CD4-positive, alpha-beta T cell (primary cell): Measurements from ENCODE around the gene PRIMA1. TPM values are rescaled to one million over a fixed set of nuclear protein-coding genes. Genes with fewer than 3 reads are reported as not detected.

Experiments
- ATAC-seq: fragments of 200-7000 bp; cut with Tn5 transposase; one replicate; pipeline ENCODE4 v1.10.0; 2022; ENCODE audit warnings: mild to moderate bottlenecking; ENCODE audit not compliant: poor library complexity
- CTCF ChIA-PET: fragments of 350-600 bp; sonication (Branson Sonifier 250); formaldehyde crosslinking; loops from one replicate; lab custom pipeline; 2021; ENCODE audit warnings: antibody characterized with exemption, inconsistent platforms; lab: Charles Lee
- POLR2A ChIA-PET: fragments of 350-600 bp; sonication (Branson Sonifier 250); formaldehyde crosslinking; loops from one replicate; lab custom pipeline; 2021; ENCODE audit warnings: antibody characterized with exemption, inconsistent platforms; lab: Charles Lee
- DNase-seq, 14 experiments: peaks; one replicate each; pipeline ENCODE4 v3.0.0-alpha.2; 2013 to 2020; ENCODE audit warnings: mixed read lengths in 2 of 14
- H3K27ac ChIP-seq, 2 donors: one replicate each; pipeline versions ENCODE4 v1.5.1 to v1.7.0; 2013; ENCODE audit warnings: low read length in 2 of 2, low read depth in 1 of 2, mild to moderate bottlenecking in 1 of 2
- H3K27me3 ChIP-seq, 2 experiments: 1 replicate in 1 of 2; 2 replicates in 1 of 2; pipeline versions ENCODE4 v1.6.1 to v1.7.0; 2013; ENCODE audit warnings: low read length in 2 of 2, control low read depth in 1 of 2, mild to moderate bottlenecking in 1 of 2, moderate library complexity in 1 of 2; ENCODE audit not compliant: insufficient read depth in 2 of 2, control insufficient read depth in 1 of 2
- H3K36me3 ChIP-seq: one replicate; pipeline ENCODE4 v1.6.1; 2013; ENCODE audit warnings: low read length, control low read depth; ENCODE audit not compliant: insufficient read depth
- H3K4me1 ChIP-seq: one replicate; pipeline ENCODE4 v1.6.1; 2013; ENCODE audit warnings: low read length, control low read depth; ENCODE audit not compliant: insufficient read depth
- H3K4me3 ChIP-seq: one replicate; pipeline ENCODE4 v1.5.1; 2013; ENCODE audit warnings: mild to moderate bottlenecking, low read length, moderate library complexity
- H3K9me3 ChIP-seq, 2 experiments: 1 replicate in 1 of 2; 2 replicates in 1 of 2; pipeline versions ENCODE4 v1.6.1 to v1.7.0; 2013; ENCODE audit warnings: low read length in 2 of 2, mild to moderate bottlenecking in 2 of 2, control low read depth in 1 of 2, moderate library complexity in 1 of 2; ENCODE audit not compliant: control insufficient read depth in 1 of 2, insufficient read depth in 1 of 2
- H3K27ac Mint-ChIP-seq: one replicate; pipeline ENCODE4 v1.8.0; 2020; ENCODE audit warnings: mixed read lengths
- H3K27me3 Mint-ChIP-seq: one replicate; pipeline ENCODE4 v1.8.0; 2021; ENCODE audit warnings: mixed read lengths
- H3K36me3 Mint-ChIP-seq: one replicate; pipeline ENCODE4 v1.8.0; 2021; ENCODE audit warnings: low read depth, mixed read lengths
- H3K4me1 Mint-ChIP-seq: one replicate; pipeline ENCODE4 v1.8.0; 2021; ENCODE audit warnings: low read depth, mixed read lengths
- H3K4me3 Mint-ChIP-seq: one replicate; pipeline ENCODE4 v1.8.0; 2020; ENCODE audit warnings: mild to moderate bottlenecking, mixed read lengths
- H3K9me3 Mint-ChIP-seq: one replicate; pipeline ENCODE4 v1.8.0; 2020; ENCODE audit warnings: mixed read lengths
- CTCF ChIP-seq: fragments of 200-600 bp; IDR thresholded peaks from one replicate; pipeline ENCODE4 v1.8.0; 2022; ENCODE audit warnings: antibody characterized with exemption, mild to moderate bottlenecking
- intact Hi-C, 2 experiments: fragments of 100-400 bp; cut with DNase I in 1 of 2; cut with micrococcal nuclease in 1 of 2; formaldehyde crosslinking; loops; one replicate each; pipeline versions ENCODE4 v1.15.1 to v1.9.0; 2023 to 2025; cut with DNase I, micrococcal nuclease
- total RNA-seq, 174 experiments: library from RNA in 2 of 174; stranded (reverse) in 2 of 174; gene quantifications; one replicate each; pipeline ENCODE4 v1.2.3 and lab custom pipeline; 2021 to 2026

The PRIMA1 gene
- total RNA-seq, 2 experiments from 2014 or later = not detected

GRCh38 chr14:93775158-93775557 lies 13.1 kb downstream of the PRIMA1 start:
- Mint-ChIP-seq H3K4me3 (no peak overlapping the region), H3K4me1 (no peaks in the 10 kb centered on the region), H3K27me3 (peaks cover 16% of the 10 kb centered on the region), H3K9me3 (no peaks in the 10 kb centered on the region), H3K36me3 (no peaks in the 10 kb centered on the region), H3K27ac (no peak overlapping the region)
- no peak overlapping the region for H3K27ac ChIP-seq
- H3K9me3 ChIP-seq = peaks cover 5% of the 10 kb centered on the region in 2 experiments
- H3K4me1 ChIP-seq = no peaks in the 10 kb centered on the region
- H3K27me3 ChIP-seq = no peaks in the 10 kb centered on the region
- ChIA-PET CTCF (no interaction called here), POLR2A (no interaction called here)
- DNase-seq (no peak), ATAC-seq (no peak)
- no peak overlapping the region for H3K4me3 ChIP-seq
- intact Hi-C loops = no loop called here
- TF ChIP-seq CTCF = no peak
- H3K36me3 ChIP-seq = no peaks in the 10 kb centered on the region

- POLR2A ChIA-PET = no interaction called here
Measured at GRCh38 chr14:93772263-93772662, 16.0 kb downstream of the PRIMA1 start.

GRCh38 chr14:93765970-93766369 lies 22.3 kb downstream of the PRIMA1 start:
- Histone ChIP-seq H3K4me3 (no peak overlapping the region), H3K27ac (no peak overlapping the region), H3K9me3 (peaks cover under 1 to 4% of the 10 kb centered on the region in 2 experiments), H3K27me3 (no peaks in the 10 kb centered on the region), H3K4me1 (no peaks in the 10 kb centered on the region), H3K36me3 (no peaks in the 10 kb centered on the region)
- Mint-ChIP-seq H3K27me3 (peaks cover 49% of the 10 kb centered on the region), H3K36me3 (no peaks in the 10 kb centered on the region), H3K27ac (no peak overlapping the region), H3K4me1 (no peaks in the 10 kb centered on the region), H3K4me3 (no peak overlapping the region), H3K9me3 (no peaks in the 10 kb centered on the region)
- ATAC-seq (no peak), DNase-seq (no peak)
- TF ChIP-seq CTCF = no peak
- intact Hi-C loops = no loop called here
- ChIA-PET POLR2A (no interaction called here), CTCF (interaction anchor here (1.3 kb wide), 1 partner anchor 74 kb away, joined by 3 read pairs; no protein-coding TSS in a partner anchor)

More at GRCh38 chr14:93772263-93772662, 16.0 kb downstream of the PRIMA1 start:
- no peaks in the 10 kb centered on the region for H3K4me1 ChIP-seq
- H3K27ac ChIP-seq = no peak overlapping the region
- Mint-ChIP-seq H3K4me3 (no peak overlapping the region), H3K4me1 (no peaks in the 10 kb centered on the region), H3K36me3 (no peaks in the 10 kb centered on the region), H3K27me3 (peaks cover 17% of the 10 kb centered on the region), H3K27ac (no peak overlapping the region), H3K9me3 (no peaks in the 10 kb centered on the region)
- no peak for ATAC-seq
- CTCF ChIA-PET = no interaction called here
- no peak for DNase-seq
- no peaks in the 10 kb centered on the region for H3K36me3 ChIP-seq
- intact Hi-C loops = no loop called here
- H3K27me3 ChIP-seq = no peaks in the 10 kb centered on the region
- TF ChIP-seq CTCF = no peak
- H3K4me3 ChIP-seq = no peak overlapping the region
- H3K9me3 ChIP-seq = peaks cover 5% of the 10 kb centered on the region in 2 experiments
